OCI-LY7 (cell line): ENCODE measurements around the gene CNGA4.

ENCODE experiments used
- CTCF ChIP-seq: fragments of 200-600 bp; sonication (generic); conservative IDR thresholded peaks from 2 replicates; pipeline ENCODE4 v1.5.1; 2014; ENCODE audit warnings: mild to moderate bottlenecking, antibody characterized with exemption, low read length, moderate library complexity, mixed read lengths
- EZH2phosphoT487 ChIP-seq: fragments of 200-600 bp; sonication (generic); IDR thresholded peaks from 2 replicates; pipeline ENCODE4 v1.6.1; 2018; ENCODE audit warnings: low read depth, borderline replicate concordance, mild to moderate bottlenecking, mixed run types, antibody characterized with exemption, low read length, moderate library complexity, mixed read lengths

GRCh38 chr11:6251990-6252473 lies 13.1 kb downstream of the CNGA4 start:
- TF ChIP-seq CTCF (no peak), EZH2phosphoT487 (no peak)
